ENCODE data around the gene FADS3.

The FADS3 gene

DNA sequence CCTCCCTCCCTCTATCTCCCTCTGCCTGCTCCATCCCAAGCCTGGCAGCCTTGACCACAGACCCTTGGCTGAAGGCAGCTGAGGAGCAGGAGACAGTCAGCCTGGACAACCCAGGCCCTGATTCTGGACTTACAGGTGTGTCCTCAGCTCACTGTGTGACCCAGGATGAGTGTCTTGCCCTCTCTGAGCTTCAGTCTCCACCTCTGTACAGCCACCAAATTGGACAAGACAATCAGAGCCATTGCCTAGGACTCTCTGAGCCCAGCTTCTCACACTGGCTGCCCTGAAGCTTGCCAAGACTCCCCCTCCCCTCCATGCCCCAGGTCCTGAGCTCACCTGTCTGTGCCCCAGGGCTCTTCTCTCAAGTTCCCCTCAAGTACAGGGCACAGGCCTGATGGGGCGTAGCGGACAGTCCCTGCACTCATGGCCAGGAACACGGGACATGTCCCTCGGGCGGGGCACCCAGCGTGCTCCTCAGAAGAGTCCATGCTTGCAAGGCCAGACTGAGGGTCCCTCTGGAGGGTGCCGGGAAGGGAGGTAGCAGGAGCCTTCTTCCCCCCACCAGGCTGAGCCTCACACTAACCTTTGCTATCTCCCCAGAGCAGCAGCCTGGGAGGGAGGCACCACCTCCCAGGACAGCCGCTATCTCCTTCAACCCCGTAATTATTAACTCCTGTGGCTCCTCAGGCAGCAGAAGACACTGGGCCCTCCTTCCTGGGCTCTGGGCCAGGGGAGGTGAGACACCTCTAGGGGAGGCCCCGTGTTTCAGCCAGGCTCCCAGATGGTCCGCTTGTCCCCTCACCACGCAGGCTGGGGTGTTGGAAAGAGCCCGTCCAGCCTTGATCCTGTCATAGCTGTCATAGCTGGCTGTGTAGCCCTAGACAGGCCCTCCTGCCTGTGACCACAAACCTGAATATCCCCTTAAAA is 28.6 kb upstream of the FADS3 start:
- Histone ChIP-seq H3K4me3 (ENCODE audit: low read length) (no peak overlapping the region), H3K9ac (ENCODE audit: low read length) (no peak overlapping the region), H3K27me3 (ENCODE audit: control insufficient read depth, insufficient read depth, low read length) (peaks cover 9% of the 10 kb centered on the region), H3K4me1 (ENCODE audit: control insufficient read depth, insufficient read depth, low read length) (peaks cover 9% of the 10 kb centered on the region), H3K36me3 (ENCODE audit: control insufficient read depth, insufficient read depth, low read length) (no peaks in the 10 kb centered on the region), H3K27ac (ENCODE audit: low read depth, low read length) (no peak overlapping the region)

DNA sequence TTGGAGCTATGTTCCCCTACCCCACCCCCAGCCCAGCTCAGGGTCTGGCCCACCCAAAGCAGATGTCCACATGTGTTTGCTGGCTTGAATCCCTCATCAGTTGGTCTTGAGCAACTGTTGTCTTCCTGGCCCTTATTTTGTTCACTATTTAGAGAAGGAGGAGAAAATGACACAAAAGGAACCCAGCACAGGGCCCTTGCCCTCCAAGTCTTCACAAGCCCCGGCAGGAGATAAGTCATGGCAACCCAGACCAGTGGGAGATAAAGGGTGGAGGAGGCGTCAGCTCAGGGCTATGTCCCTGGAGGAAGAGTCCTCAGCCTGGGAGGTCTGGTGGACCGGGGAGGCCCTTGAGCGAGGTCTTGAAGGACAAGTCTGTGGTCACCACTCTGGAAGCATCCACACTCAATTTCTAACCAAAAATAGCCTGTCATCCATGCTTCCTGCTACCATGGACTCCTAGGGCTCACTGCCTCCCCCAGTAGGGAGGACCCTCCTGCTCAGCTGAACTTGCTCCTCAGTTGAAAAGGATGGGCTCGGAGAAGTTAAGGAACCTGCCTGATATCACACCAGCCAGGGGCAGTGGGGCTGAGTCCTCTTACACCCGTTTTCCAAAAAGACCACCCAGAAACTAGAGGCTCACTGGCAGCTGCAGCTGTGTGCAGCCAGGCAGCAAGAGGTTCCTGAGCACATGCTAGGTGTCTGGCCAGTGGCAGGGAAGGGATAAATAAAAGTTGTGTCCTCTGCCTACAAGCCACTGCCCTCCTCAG is 27.8 kb upstream of the FADS3 start:
- H3K9ac ChIP-seq (ENCODE audit: low read length), result no peak overlapping the region
- no peak overlapping the region for H3K4me3 ChIP-seq (ENCODE audit: low read length)
- H3K27me3 ChIP-seq (ENCODE audit: control insufficient read depth, insufficient read depth, low read length), result peaks cover 9% of the 10 kb centered on the region
- H3K27ac ChIP-seq (ENCODE audit: low read depth, low read length), result peak overlapping the region; percentile 31
- H3K36me3 ChIP-seq (ENCODE audit: control insufficient read depth, insufficient read depth, low read length), result no peaks in the 10 kb centered on the region
- H3K4me1 ChIP-seq (ENCODE audit: control insufficient read depth, insufficient read depth, low read length), result peaks cover 9% of the 10 kb centered on the region

- H3K9ac ChIP-seq (ENCODE audit: low read length), result no peak overlapping the region
- H3K4me3 ChIP-seq (ENCODE audit: low read length), result peak overlapping the region; percentile 65
Measured at GRCh38 chr11:61918251-61918937, 27.0 kb upstream of the FADS3 start.

DNA sequence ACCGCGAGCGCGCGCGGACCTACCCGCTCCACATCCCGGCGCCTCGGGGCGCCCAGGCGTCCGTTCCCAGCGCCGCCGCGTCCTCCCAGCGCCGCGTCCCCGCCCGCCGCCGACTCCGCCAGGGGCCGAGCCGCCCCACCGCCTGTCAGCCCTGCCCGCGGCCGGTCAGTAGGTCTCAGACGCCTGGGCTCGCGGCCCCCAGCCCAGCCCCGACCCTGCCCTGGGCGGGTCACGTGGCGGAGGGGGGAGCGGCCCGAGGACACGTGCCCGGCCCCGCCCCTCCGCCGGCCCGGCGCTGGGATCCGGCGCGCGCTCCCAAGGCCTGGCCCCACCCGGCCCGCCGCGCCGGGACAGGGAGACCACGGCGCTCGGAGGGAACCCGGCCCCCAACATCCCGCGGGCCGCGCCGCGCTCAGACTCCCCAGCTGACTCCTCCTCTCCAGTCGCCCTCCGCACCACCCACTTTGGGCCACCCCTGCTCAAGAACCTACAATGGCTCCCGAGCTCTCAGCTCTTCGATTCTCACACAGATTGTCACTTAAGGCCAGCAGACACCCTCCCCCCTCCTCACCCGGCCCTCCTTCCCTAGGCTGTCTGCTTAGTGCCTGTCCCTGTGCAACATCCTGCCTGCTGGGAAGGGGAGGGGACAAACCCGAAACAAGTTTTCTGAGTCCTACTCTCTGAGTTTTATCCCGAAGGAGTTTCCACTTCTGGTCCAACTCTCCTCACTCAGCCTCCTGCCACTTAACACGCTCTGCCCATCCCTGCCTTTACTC is 26.2 kb upstream of the FADS3 start, which contains the start of gene RAB3IL1:
RAB3IL1 (minus strand) TSS at position 233 of the 776 bp plus-strand sequence; CDS start at position 34, 199 bp downstream.
- peaks cover 5% of the 10 kb centered on the region for H3K4me1 ChIP-seq (ENCODE audit: control insufficient read depth, insufficient read depth, low read length)
- H3K36me3 ChIP-seq (ENCODE audit: control insufficient read depth, insufficient read depth, low read length), result no peaks in the 10 kb centered on the region
- H3K9ac ChIP-seq (ENCODE audit: low read length), result no peak within 1 kb of the TSS
- peak within 1 kb of the TSS; percentile 65 for H3K4me3 ChIP-seq (ENCODE audit: low read length)
- H3K27me3 ChIP-seq (ENCODE audit: control insufficient read depth, insufficient read depth, low read length), result peaks cover 9% of the 10 kb centered on the region
- H3K27ac ChIP-seq (ENCODE audit: low read depth, low read length), result peak within 1 kb of the TSS; percentile 47

More at GRCh38 chr11:61918251-61918937, 27.0 kb upstream of the FADS3 start:
- Histone ChIP-seq H3K27ac (ENCODE audit: low read depth, low read length) (peak overlapping the region; percentile 22), H3K36me3 (ENCODE audit: control insufficient read depth, insufficient read depth, low read length) (no peaks in the 10 kb centered on the region), H3K4me1 (ENCODE audit: control insufficient read depth, insufficient read depth, low read length) (peaks cover 9% of the 10 kb centered on the region), H3K27me3 (ENCODE audit: control insufficient read depth, insufficient read depth, low read length) (peaks cover 9% of the 10 kb centered on the region)

GRCh38 chr11:61916737-61917333 is 25.5 kb upstream of the FADS3 start:
- Histone ChIP-seq H3K27ac (ENCODE audit: low read depth, low read length) (peak overlapping the region; percentile 47), H3K36me3 (ENCODE audit: control insufficient read depth, insufficient read depth, low read length) (no peaks in the 10 kb centered on the region), H3K4me3 (ENCODE audit: low read length) (peak overlapping the region; percentile 65), H3K9ac (ENCODE audit: low read length) (no peak overlapping the region), H3K27me3 (ENCODE audit: control insufficient read depth, insufficient read depth, low read length) (peaks cover 9% of the 10 kb centered on the region), H3K4me1 (ENCODE audit: control insufficient read depth, insufficient read depth, low read length) (peaks cover 5% of the 10 kb centered on the region)

- H3K9ac ChIP-seq (ENCODE audit: low read length), result no peak overlapping the region
- no peak overlapping the region for H3K27ac ChIP-seq (ENCODE audit: low read depth, low read length)
Measured at GRCh38 chr11:61914471-61915171, 23.3 kb upstream of the FADS3 start.

DNA sequence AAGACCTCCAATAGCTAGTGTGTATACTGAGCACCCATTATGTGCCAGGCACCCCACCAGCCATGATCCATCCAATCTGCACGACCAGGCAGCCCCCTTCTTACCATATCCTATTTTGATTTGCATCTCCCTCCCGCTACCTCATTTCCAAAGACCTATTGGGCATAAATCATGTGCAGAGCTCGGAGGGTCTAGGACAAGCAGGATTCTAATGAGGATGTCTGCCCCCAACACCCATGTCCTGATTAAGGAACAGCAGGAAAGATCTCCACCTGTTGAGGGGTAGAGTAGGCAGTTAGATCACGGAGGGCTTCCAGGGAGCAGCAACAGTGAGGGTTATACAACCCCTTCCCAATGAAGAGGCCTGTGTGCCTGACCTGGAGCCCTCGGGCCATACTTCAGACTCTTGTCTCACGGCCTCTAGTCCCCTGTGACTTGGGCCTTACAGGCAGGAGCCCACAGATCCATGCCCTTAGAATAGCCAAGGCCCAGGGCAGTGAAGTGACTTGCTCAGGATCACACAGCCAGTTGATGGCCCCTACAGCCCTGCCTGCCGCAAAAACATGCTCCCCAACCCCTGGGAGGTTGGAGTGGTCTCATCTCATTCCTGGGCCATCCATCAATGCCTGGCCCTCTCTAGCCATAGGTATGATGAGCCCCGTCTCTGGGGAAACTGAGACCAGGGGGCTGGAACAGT is 22.5 kb upstream of the FADS3 start:
- peaks cover 6% of the 10 kb centered on the region for H3K27me3 ChIP-seq (ENCODE audit: control insufficient read depth, insufficient read depth, low read length)
- no peaks in the 10 kb centered on the region for H3K36me3 ChIP-seq (ENCODE audit: control insufficient read depth, insufficient read depth, low read length)
- H3K9ac ChIP-seq (ENCODE audit: low read length), result no peak overlapping the region
- H3K4me1 ChIP-seq (ENCODE audit: control insufficient read depth, insufficient read depth, low read length), result peaks cover 5% of the 10 kb centered on the region
- H3K27ac ChIP-seq (ENCODE audit: low read depth, low read length), result no peak overlapping the region
- no peak overlapping the region for H3K4me3 ChIP-seq (ENCODE audit: low read length)

More at GRCh38 chr11:61914471-61915171, 23.3 kb upstream of the FADS3 start:
- peaks cover 8% of the 10 kb centered on the region for H3K27me3 ChIP-seq (ENCODE audit: control insufficient read depth, insufficient read depth, low read length)
- H3K36me3 ChIP-seq (ENCODE audit: control insufficient read depth, insufficient read depth, low read length), result no peaks in the 10 kb centered on the region
- H3K4me1 ChIP-seq (ENCODE audit: control insufficient read depth, insufficient read depth, low read length), result peaks cover 5% of the 10 kb centered on the region
- H3K4me3 ChIP-seq (ENCODE audit: low read length), result no peak overlapping the region

GRCh38 chr11:61912991-61913698 is 21.8 kb upstream of the FADS3 start:
- Histone ChIP-seq H3K27ac (ENCODE audit: low read depth, low read length) (no peak overlapping the region), H3K4me3 (ENCODE audit: low read length) (no peak overlapping the region), H3K9ac (ENCODE audit: low read length) (no peak overlapping the region), H3K36me3 (ENCODE audit: control insufficient read depth, insufficient read depth, low read length) (no peaks in the 10 kb centered on the region), H3K27me3 (ENCODE audit: control insufficient read depth, insufficient read depth, low read length) (peaks cover 4% of the 10 kb centered on the region), H3K4me1 (ENCODE audit: control insufficient read depth, insufficient read depth, low read length) (peaks cover 5% of the 10 kb centered on the region)

GRCh38 chr11:61912530-61912898 is 21.2 kb upstream of the FADS3 start:
- no peaks in the 10 kb centered on the region for H3K4me1 ChIP-seq (ENCODE audit: control insufficient read depth, insufficient read depth, low read length)
- H3K27ac ChIP-seq (ENCODE audit: low read depth, low read length), result no peak overlapping the region
- no peaks in the 10 kb centered on the region for H3K36me3 ChIP-seq (ENCODE audit: control insufficient read depth, insufficient read depth, low read length)
- no peak overlapping the region for H3K9ac ChIP-seq (ENCODE audit: low read length)
- H3K4me3 ChIP-seq (ENCODE audit: low read length), result no peak overlapping the region
- H3K27me3 ChIP-seq (ENCODE audit: control insufficient read depth, insufficient read depth, low read length), result no peaks in the 10 kb centered on the region
